GM19395 (cell line): ENCODE measurements around the gene ADH7.
"Not testable (repeated sequence)": the region's sequence is repeated elsewhere in the genome, so short reads cannot be mapped to it uniquely, and the experiment has no call there.

Source experiments
- ATAC-seq: cut with Tn5 transposase; IDR thresholded peaks from one replicate; pipeline ENCODE4 v1.9.1; 2021; ENCODE audit warnings: mild to moderate bottlenecking, moderate library complexity; ENCODE audit not compliant: unreplicated experiment

ADH7 gene

DNA sequence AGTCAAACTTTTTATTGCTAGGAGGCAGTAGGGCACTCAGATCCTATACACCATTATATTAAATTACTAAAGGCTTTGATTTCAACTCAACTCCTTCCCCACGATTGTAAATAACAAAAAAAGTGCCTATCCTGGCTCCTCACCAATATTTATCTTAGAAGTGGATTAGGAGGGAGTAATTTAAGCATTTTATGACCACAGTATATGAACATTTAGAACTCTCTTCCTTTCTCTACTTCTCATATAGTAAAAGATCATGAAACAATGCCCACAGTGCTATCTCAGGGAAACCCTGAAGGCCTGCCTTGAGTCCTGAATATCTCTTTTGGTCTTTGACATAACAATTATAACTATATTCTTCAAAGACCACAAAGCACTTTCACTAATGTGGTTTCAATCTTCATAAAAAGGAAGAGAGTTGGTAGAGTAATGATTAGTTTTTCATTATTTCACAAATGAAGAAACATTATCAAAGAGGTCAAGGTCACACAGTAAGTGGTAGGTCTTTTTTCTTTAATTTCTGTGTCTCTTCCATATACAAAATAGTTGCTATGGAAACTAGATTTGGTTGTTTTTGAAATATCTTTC, 53.5 kb downstream of the ADH7 start:
- ATAC-seq: no peak

DNA sequence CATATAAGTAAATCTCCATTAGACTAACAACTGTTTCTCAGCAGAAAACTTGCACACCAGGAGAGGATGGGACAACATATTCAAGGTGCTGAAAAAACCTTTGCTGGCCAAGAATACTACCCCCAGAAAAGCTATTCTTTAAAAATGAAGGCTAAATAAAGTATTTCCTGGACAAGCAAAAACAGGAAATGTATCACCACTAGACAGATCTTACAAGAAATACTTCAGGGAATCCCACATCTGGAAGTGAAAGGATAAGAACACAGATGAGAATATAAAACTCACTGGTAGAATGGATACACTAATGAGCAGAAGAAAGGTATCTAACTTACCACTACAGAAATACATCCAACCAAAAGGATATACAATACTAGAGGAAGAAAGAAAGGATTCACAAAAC, 55.6 kb downstream of the ADH7 start:
- no peak for ATAC-seq

DNA sequence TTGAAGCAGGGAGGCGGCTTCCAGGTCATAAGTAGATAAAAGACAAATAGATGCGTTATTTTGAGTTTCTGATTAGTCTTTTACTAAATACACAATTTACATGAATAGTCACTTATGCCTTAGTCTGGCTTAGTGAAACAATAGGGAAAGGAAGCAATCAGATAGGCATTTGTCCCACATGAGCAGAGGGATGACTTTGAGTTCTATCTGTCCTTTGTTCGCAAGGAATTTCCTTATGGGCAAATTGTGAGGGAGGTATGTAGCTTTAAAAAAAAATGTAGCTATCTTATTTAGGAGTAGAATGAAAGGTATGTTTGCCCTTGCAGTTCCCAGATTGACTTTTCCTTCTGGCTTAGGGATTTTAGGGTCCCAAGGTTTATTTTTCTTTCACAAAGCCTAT, 56.3 kb downstream of the ADH7 start:
- no peak for ATAC-seq

DNA sequence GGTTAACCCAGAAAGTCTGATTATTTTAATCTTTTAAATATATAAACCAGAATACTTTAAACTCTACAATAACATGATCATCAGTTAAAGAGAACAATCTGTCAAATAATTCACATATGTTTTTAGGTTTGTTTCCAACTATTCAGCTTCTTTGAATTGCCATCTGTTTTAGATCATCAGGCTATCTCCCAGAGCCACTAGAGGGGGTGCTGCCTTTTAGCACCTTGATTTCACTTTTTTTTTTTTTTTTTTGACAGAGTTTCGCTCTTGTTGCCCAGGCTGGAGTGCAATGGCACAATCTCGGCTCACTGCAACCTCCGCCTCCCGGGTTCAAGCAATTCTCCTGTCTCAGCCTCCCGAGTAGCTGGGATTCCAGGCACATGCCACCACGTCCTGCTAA, 57.8 kb downstream of the ADH7 start:
- ATAC-seq: not testable (repeated sequence)

DNA sequence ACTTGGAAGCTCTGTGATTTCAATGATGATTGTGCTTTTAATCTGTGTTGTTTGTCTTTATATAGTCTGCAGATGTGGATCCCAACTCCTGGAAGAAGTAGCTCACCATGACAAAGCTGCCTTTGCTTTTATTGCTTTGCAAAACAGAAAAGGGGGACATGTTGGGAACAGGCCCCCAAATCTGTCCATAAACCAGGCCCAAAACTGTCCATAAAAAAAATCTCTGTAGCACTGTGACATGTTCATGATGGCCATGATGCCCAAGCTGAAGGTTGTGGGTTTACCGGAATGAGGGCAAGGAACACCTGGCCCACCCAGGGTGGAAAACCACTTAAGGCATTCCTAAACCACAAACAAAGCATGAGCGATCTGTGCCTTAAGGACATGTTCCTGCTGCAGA, 62.7 kb downstream of the ADH7 start:
- ATAC-seq: not testable (repeated sequence)

DNA sequence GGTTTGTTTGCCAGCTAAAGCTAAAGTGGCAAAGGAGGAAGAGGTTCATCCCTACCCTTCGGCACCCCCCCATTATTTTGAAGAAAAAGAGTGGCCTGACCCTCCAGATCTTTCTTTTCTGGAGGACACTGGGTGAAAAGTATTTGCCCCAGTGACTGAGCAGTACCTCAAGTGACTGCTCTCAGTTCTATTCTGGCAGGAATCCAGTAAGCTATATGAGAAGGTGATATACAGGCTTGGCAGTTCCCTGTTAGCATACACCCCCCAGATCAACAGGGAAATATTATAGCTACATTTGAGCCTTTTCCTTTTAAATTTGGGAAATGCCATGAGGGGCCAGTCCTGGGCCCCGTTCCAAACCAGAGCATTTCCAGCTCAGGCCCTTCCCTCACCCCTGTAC, 67.3 kb downstream of the ADH7 start:
- not testable (repeated sequence) for ATAC-seq

DNA sequence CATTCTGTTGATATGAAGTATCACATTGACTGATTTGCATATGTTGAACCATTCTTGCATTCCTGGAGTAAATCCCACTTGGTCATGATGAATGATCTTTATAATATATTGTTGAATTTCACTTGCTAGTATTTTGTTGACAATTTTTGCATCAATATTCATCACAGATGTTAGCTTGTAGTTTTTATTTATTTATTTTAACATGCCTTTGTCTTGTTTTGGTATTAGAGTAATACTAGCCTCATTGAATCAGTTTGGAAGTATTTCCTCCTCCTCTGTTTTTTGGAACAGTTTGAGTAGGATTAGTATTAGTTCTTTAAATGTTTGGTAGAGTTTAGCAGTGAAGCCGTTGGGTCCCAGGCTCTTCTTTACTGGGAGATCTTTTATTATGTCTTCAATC, 68.7 kb downstream of the ADH7 start:
- no peak for ATAC-seq

DNA sequence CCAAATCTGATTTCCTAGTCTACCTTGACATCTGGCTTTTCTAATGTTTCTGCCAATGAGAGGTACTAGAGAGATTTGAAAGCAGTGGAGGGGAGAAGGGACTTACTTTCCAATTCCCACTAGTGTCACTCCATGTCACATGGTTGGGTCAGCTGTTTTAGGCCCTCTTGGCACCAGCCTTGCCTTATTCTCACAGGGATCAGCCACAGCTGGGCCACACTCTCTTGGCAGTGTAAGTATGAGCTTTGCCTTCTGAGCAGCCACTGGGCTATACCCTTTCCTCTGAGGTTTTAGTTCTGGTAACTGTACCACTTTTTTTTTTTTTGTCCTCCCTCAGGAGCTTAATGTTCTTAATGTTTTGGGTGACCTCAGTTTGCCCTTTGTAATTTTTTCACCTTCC, 72.4 kb downstream of the ADH7 start:
- ATAC-seq: no peak
